Measurements from ENCODE around the gene KRTAP19-3. TPM values are rescaled to one million over a fixed set of nuclear protein-coding genes. Genes with fewer than 3 reads are reported as not detected.
"Not testable (repeated sequence)": the region's sequence is repeated elsewhere in the genome, so short reads cannot be mapped to it uniquely, and the experiment has no call there.

The KRTAP19-3 gene
- total RNA-seq (2014; rRNA removed; shearing (Covaris generic)) = not detected in 2 replicates

GRCh38 chr21:30491963-30492428, at the start of gene KRTAP19-3:
Gene KRTAP19-3, minus strand, starts transcription at chr21:30492013. Its CDS starts 56 bp downstream, at chr21:30491957.
- Histone ChIP-seq H3K4me1 (replicated peaks) (no peaks in the 10 kb centered on the region), H3K27me3 (replicated peaks) (no peaks in the 10 kb centered on the region), H3K9me3 (replicated peaks) (no peaks in the 10 kb centered on the region), H3K4me3 (no peak within 1 kb of the TSS), H3K36me3 (no peaks in the 10 kb centered on the region), H3K27ac (no peak within 1 kb of the TSS)
- DNase-seq (ENCODE audit: low read depth in 1 of 2, low spot score in 2 of 2) = no peak

DNA sequence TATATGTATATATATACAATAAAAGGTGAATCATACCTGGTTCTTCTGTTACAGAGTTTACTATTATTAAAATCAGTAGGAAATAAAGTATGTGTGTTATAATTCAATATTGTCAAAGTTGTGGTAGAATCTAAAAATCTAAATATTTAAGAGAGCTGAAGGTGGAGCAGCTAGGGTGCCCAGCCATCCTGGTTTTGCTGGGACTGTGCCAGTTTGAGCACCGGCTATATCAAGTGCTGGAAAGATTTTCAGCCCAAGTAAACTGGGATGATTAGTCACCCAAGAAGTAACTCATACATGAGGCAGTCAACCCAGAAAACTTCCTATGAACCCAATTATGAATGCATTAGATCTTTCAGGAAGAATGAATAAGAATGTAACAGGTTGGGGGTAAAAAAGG, 27.1 kb upstream of the KRTAP19-3 start:
- no peaks in the 10 kb centered on the region for H3K4me1 ChIP-seq (replicated peaks)

GRCh38 chr21:30515681-30516080, 23.9 kb upstream of the KRTAP19-3 start:
- Histone ChIP-seq H3K27me3 (replicated peaks) (no peaks in the 10 kb centered on the region), H3K27ac (no peak overlapping the region), H3K4me3 (no peak overlapping the region), H3K9me3 (replicated peaks) (no peaks in the 10 kb centered on the region), H3K36me3 (no peaks in the 10 kb centered on the region), H3K4me1 (replicated peaks) (no peaks in the 10 kb centered on the region)
- no peak for DNase-seq (ENCODE audit: low read depth in 1 of 2, low spot score in 2 of 2)

More for the DNA sequence above, 27.1 kb upstream of the KRTAP19-3 start:
- H3K36me3 ChIP-seq = no peaks in the 10 kb centered on the region
- no peak overlapping the region for H3K27ac ChIP-seq
- H3K9me3 ChIP-seq (replicated peaks) = no peaks in the 10 kb centered on the region
- H3K27me3 ChIP-seq (replicated peaks) = no peaks in the 10 kb centered on the region
- no peak overlapping the region for H3K4me3 ChIP-seq
- no peak for DNase-seq (ENCODE audit: low read depth in 1 of 2, low spot score in 2 of 2)

DNA sequence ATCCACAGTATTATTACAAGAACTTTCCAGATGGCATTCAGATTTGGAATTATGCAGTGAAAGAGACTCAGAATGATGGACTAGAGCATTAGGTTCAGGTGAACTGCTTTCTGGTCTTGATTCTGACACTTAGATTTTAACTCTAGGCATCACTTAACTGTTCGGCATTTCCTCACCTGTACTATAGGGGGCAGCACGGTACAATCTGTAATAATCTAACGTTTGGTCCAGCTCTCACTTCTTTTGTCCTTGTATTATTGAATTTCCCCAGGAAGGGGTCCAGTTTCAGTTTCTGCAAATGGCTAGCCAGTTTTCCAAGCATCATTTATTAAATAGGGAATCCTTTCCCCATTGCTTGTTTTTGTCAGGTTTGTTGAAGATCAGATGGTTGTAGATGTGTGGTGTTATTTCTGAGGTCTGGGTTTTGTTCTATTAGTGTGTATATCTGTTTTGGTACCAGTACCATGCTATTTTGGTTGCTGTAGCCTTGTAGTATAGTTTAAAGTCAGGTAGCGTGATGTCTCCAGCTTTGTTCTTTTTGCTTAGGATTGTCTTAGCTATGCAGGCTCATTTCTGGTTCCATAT, 13.9 kb upstream of the KRTAP19-3 start:
- not testable (repeated sequence) for H3K9me3 ChIP-seq (replicated peaks); H3K27me3 ChIP-seq (replicated peaks); H3K27ac ChIP-seq; H3K36me3 ChIP-seq; H3K4me1 ChIP-seq (replicated peaks); H3K4me3 ChIP-seq; DNase-seq (ENCODE audit: low read depth in 1 of 2, low spot score in 2 of 2)

GRCh38 chr21:30502041-30502440, 10.2 kb upstream of the KRTAP19-3 start, which contains the start of gene KRTAP19-5:
Gene KRTAP19-5, minus strand, starts transcription at chr21:30502141. Its CDS starts 51 bp downstream, at chr21:30502090.
- Histone ChIP-seq H3K4me1 (replicated peaks) (no peaks in the 10 kb centered on the region), H3K9me3 (replicated peaks) (no peaks in the 10 kb centered on the region), H3K27me3 (replicated peaks) (no peaks in the 10 kb centered on the region), H3K4me3 (no peak within 1 kb of the TSS), H3K27ac (no peak within 1 kb of the TSS), H3K36me3 (no peaks in the 10 kb centered on the region)
- DNase-seq (ENCODE audit: low read depth in 1 of 2, low spot score in 2 of 2) = no peak

GRCh38 chr21:30497065-30497464, 5.3 kb upstream of the KRTAP19-3 start, which contains the start of gene KRTAP19-4:
Gene KRTAP19-4, minus strand, starts transcription at chr21:30497165. Its CDS starts 55 bp downstream, at chr21:30497110.
- no peak for DNase-seq (ENCODE audit: low read depth in 1 of 2, low spot score in 2 of 2)
- H3K36me3 ChIP-seq = no peaks in the 10 kb centered on the region
- no peaks in the 10 kb centered on the region for H3K9me3 ChIP-seq (replicated peaks)
- H3K4me1 ChIP-seq (replicated peaks) = no peaks in the 10 kb centered on the region
- H3K4me3 ChIP-seq = no peak within 1 kb of the TSS
- no peak within 1 kb of the TSS for H3K27ac ChIP-seq
- no peaks in the 10 kb centered on the region for H3K27me3 ChIP-seq (replicated peaks)

DNA sequence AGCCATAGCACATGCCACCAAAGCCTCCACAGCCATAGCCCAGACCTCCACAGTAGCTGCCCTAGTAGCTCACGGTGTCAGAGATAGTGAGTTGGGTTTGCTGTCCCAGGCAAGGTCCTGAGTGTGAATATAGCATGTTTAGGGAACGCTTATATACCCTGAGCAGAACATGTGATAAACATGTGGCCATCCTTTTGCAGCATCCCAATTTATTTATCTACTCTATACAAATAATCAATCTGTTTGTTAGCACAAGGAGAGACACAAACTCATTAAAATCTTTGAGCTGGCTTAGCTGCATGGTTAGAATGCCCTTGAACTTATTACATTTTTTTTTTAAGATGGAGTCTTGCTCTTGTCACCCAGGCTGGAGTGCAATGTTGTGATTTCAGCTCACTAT, 4.5 kb downstream of the KRTAP19-3 start, which contains the start of gene KRTAP19-2:
TSS of gene KRTAP19-2 (minus strand) at position 101 of the 400 bp plus-strand sequence. CDS start at position 13, 88 bp downstream.
- Histone ChIP-seq H3K4me1 (replicated peaks) (no peaks in the 10 kb centered on the region), H3K27me3 (replicated peaks) (no peaks in the 10 kb centered on the region), H3K36me3 (no peaks in the 10 kb centered on the region), H3K4me3 (no peak within 1 kb of the TSS), H3K9me3 (replicated peaks) (no peaks in the 10 kb centered on the region), H3K27ac (no peak within 1 kb of the TSS)
- DNase-seq (ENCODE audit: low read depth in 1 of 2, low spot score in 2 of 2) = no peak

DNA sequence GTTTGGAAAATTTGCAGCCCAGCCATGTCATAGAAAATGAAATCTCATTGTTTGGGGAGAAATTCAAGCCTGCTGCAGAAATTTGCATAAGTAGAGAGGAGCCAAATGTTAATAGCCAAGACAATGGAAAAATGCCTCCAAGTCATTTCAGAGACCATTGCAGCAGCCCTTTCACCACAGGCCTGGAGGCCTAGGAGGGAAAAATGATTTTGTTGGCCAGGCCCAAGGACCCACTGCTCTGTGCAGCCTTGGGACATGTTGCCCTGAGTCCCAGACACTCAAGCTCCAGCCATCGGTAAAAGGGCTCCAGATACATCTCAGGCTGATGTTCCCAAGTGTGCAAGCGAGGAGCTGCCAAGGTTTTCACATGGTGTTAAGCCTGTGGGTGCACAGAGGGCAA, 5.6 kb downstream of the KRTAP19-3 start:
- Histone ChIP-seq H3K36me3 (no peaks in the 10 kb centered on the region), H3K4me3 (no peak overlapping the region), H3K27ac (no peak overlapping the region), H3K27me3 (replicated peaks) (no peaks in the 10 kb centered on the region), H3K4me1 (replicated peaks) (no peaks in the 10 kb centered on the region), H3K9me3 (replicated peaks) (no peaks in the 10 kb centered on the region)
- DNase-seq (ENCODE audit: low read depth in 1 of 2, low spot score in 2 of 2) = no peak

DNA sequence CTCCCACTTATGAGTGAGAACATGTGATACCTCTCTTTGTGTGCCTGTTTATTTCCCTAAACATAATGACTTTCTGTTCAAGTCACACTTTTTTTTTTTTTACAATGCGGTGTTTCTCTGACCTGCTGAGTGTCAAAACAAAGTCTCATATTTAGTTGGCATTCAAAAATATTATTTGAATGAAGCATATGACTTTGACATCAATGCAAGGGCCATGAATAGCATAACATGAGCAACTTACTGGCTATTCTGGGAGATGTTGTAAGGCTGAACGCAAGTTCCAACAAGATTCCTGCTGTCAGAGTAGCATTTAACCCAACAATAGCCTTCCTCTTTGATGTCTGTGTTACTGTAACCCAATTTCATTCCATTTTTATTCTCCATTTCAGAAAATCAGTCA, 9.7 kb downstream of the KRTAP19-3 start:
- Histone ChIP-seq H3K4me3 (no peak overlapping the region), H3K27ac (no peak overlapping the region), H3K36me3 (no peaks in the 10 kb centered on the region), H3K4me1 (replicated peaks) (no peaks in the 10 kb centered on the region), H3K27me3 (replicated peaks) (no peaks in the 10 kb centered on the region), H3K9me3 (replicated peaks) (no peaks in the 10 kb centered on the region)
- no peak for DNase-seq (ENCODE audit: low read depth in 1 of 2, low spot score in 2 of 2)

- no peaks in the 10 kb centered on the region for H3K27me3 ChIP-seq (replicated peaks)
- H3K4me1 ChIP-seq (replicated peaks) = no peaks in the 10 kb centered on the region
- H3K9me3 ChIP-seq (replicated peaks) = no peaks in the 10 kb centered on the region
- no peak within 1 kb of the TSS for H3K27ac ChIP-seq
- no peak for DNase-seq (ENCODE audit: low read depth in 1 of 2, low spot score in 2 of 2)
- H3K36me3 ChIP-seq = no peaks in the 10 kb centered on the region
- H3K4me3 ChIP-seq = no peak within 1 kb of the TSS
Measured at GRCh38 chr21:30480145-30480544, 11.7 kb downstream of the KRTAP19-3 start, which contains the start of gene KRTAP19-1. Gene KRTAP19-1, minus strand, starts transcription at chr21:30480367. Its CDS starts 50 bp downstream, at chr21:30480317.

DNA sequence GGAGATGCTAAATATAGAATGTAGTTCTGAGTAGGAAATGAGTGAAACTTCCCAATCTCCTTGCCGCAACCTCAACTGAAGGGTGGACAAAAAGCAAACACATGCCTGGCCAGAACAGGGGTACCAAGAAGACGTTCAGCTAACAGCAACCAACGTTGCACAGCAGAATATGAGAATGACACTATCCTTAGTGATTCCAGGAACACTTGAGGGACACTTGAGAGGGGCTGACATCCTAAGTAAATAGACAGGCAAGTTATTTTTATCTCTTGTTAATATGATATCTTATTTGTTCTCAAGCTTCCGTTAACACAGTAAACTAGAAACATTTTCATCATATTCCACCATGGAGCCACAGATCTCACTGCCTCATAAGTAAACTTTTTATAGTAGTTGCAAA, 12.6 kb downstream of the KRTAP19-3 start:
- Histone ChIP-seq H3K27ac (no peak overlapping the region), H3K36me3 (no peaks in the 10 kb centered on the region), H3K27me3 (replicated peaks) (no peaks in the 10 kb centered on the region), H3K9me3 (replicated peaks) (no peaks in the 10 kb centered on the region), H3K4me1 (replicated peaks) (no peaks in the 10 kb centered on the region), H3K4me3 (no peak overlapping the region)
- no peak for DNase-seq (ENCODE audit: low read depth in 1 of 2, low spot score in 2 of 2)

GRCh38 chr21:30478004-30478403, 13.8 kb downstream of the KRTAP19-3 start:
- no peak overlapping the region for H3K27ac ChIP-seq
- no peaks in the 10 kb centered on the region for H3K27me3 ChIP-seq (replicated peaks)
- no peak overlapping the region for H3K4me3 ChIP-seq
- no peaks in the 10 kb centered on the region for H3K36me3 ChIP-seq
- H3K4me1 ChIP-seq (replicated peaks) = no peaks in the 10 kb centered on the region
- H3K9me3 ChIP-seq (replicated peaks) = no peaks in the 10 kb centered on the region
- no peak for DNase-seq (ENCODE audit: low read depth in 1 of 2, low spot score in 2 of 2)

DNA sequence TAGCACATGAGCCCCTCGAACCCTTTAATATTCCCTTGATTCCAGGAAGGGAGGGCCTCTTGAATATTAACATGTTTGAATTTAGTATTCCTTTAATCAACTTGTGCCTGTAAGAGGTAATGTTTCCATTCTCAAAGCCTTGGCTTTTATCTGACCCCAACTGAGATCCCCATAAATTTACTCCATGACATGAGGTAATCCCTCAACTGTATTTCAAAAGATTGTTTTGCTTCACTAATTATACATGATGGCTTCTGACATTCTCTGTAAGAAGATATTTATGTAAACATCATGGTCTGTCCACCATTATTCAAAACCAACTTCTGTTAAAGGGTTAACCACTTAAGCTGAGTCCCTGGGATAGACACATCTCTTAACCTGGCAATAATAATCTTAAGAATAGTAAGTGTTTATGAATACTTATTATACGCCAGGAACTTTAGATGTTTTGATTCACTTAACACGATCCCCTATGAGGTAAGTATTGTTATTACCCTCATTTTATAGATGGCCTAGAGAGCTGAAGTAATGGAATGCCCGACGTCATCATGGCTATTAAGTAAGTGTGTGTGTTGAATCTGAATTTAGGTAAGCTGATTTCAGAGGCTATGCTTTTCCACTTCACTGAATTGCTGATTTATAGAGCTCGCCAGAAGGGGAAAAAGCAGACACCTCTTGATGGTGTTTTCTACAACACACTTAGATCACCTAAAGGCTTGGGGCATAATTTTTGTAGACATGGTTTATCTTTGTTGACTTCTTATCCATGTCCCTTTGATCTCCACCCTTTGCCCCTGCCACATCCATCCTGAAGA, 22.7 kb downstream of the KRTAP19-3 start:
- H3K36me3 ChIP-seq = no peaks in the 10 kb centered on the region
- H3K9me3 ChIP-seq (replicated peaks) = no peaks in the 10 kb centered on the region
- H3K4me1 ChIP-seq (replicated peaks) = no peaks in the 10 kb centered on the region
- no peak for DNase-seq (ENCODE audit: low read depth in 1 of 2, low spot score in 2 of 2)
- no peak overlapping the region for H3K27ac ChIP-seq
- H3K27me3 ChIP-seq (replicated peaks) = no peaks in the 10 kb centered on the region; the same call in 1 of the 2 replicates
- H3K4me3 ChIP-seq = no peak overlapping the region

DNA sequence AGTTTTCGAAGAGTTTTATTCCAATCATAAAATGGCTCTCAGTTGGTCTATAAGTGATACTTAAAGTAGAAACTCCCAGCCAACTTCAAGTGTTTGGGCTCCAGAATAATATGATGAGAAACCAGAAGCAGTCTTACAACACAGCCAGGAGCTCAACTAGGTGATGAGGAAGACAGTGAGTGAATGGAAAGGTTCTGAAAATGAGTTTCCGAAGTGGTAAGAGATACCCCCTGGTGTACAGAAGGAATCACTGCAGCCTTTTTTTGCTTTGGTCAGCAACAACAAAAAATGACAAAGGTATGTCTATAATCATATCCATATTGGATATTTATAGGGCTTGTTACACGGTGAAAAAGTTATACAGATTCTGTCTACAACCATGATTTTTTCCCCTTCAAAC, 28.1 kb downstream of the KRTAP19-3 start:
- H3K4me3 ChIP-seq = no peak overlapping the region
- DNase-seq (ENCODE audit: low read depth in 1 of 2, low spot score in 2 of 2) = no peak
- H3K9me3 ChIP-seq (replicated peaks) = no peaks in the 10 kb centered on the region
- H3K27ac ChIP-seq = no peak overlapping the region
- no peaks in the 10 kb centered on the region for H3K36me3 ChIP-seq
- H3K4me1 ChIP-seq (replicated peaks) = no peaks in the 10 kb centered on the region
- no peaks in the 10 kb centered on the region; the same call in 1 of the 2 replicates for H3K27me3 ChIP-seq (replicated peaks)

Measured in SJSA1 (cell line).